Measurements from ENCODE around the gene PSEN1.
"Not testable (repeated sequence)": the region's sequence is repeated elsewhere in the genome, so short reads cannot be mapped to it uniquely, and the experiment has no call there.

DNA sequence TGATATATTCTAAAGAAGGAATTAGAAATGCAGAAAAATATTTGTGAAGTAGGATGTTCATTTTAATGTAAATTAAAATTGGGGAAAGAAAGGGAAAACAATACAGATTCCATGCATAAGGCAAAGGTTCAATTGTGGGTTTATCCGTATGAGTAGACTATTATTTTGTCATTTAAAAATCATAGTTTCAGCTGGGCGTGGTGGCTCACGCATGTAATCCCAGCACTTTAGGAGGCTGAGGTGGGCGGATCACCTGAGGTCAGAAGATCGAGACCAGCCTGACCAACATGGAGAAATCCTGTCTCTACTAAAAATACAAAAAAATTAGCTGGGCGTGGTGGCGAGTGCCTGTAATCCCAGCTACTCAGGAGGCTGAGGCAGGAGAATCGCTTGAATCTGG lies 44.7 kb downstream of the PSEN1 start:
- TF ChIP-seq, protein P1, sequence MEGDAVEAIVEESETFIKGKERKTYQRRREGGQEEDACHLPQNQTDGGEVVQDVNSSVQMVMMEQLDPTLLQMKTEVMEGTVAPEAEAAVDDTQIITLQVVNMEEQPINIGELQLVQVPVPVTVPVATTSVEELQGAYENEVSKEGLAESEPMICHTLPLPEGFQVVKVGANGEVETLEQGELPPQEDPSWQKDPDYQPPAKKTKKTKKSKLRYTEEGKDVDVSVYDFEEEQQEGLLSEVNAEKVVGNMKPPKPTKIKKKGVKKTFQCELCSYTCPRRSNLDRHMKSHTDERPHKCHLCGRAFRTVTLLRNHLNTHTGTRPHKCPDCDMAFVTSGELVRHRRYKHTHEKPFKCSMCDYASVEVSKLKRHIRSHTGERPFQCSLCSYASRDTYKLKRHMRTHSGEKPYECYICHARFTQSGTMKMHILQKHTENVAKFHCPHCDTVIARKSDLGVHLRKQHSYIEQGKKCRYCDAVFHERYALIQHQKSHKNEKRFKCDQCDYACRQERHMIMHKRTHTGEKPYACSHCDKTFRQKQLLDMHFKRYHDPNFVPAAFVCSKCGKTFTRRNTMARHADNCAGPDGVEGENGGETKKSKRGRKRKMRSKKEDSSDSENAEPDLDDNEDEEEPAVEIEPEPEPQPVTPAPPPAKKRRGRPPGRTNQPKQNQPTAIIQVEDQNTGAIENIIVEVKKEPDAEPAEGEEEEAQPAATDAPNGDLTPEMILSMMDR (conservative IDR thresholded peaks at IDR 0.05; ENCODE audit: low read depth in 2 of 2) = not testable (repeated sequence)
- TF ChIP-seq POLR2AphosphoS5 (IDR thresholded peaks at IDR 0.05; ENCODE audit: low read depth); EZH2 (IDR thresholded peaks at IDR 0.05; ENCODE audit: low read depth, unreplicated experiment); EZH2phosphoT487 (IDR thresholded peaks at IDR 0.05; ENCODE audit: unreplicated experiment); CREB1 (CRISPR knock-in tag; IDR thresholded peaks at IDR 0.05; ENCODE audit: low read depth): not testable (repeated sequence)
- TF ChIP-seq, protein P2, sequence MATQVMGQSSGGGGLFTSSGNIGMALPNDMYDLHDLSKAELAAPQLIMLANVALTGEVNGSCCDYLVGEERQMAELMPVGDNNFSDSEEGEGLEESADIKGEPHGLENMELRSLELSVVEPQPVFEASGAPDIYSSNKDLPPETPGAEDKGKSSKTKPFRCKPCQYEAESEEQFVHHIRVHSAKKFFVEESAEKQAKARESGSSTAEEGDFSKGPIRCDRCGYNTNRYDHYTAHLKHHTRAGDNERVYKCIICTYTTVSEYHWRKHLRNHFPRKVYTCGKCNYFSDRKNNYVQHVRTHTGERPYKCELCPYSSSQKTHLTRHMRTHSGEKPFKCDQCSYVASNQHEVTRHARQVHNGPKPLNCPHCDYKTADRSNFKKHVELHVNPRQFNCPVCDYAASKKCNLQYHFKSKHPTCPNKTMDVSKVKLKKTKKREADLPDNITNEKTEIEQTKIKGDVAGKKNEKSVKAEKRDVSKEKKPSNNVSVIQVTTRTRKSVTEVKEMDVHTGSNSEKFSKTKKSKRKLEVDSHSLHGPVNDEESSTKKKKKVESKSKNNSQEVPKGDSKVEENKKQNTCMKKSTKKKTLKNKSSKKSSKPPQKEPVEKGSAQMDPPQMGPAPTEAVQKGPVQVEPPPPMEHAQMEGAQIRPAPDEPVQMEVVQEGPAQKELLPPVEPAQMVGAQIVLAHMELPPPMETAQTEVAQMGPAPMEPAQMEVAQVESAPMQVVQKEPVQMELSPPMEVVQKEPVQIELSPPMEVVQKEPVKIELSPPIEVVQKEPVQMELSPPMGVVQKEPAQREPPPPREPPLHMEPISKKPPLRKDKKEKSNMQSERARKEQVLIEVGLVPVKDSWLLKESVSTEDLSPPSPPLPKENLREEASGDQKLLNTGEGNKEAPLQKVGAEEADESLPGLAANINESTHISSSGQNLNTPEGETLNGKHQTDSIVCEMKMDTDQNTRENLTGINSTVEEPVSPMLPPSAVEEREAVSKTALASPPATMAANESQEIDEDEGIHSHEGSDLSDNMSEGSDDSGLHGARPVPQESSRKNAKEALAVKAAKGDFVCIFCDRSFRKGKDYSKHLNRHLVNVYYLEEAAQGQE (IDR thresholded peaks at IDR 0.05; ENCODE audit: unreplicated experiment) = not testable (repeated sequence)
- TF ChIP-seq, protein P3, sequence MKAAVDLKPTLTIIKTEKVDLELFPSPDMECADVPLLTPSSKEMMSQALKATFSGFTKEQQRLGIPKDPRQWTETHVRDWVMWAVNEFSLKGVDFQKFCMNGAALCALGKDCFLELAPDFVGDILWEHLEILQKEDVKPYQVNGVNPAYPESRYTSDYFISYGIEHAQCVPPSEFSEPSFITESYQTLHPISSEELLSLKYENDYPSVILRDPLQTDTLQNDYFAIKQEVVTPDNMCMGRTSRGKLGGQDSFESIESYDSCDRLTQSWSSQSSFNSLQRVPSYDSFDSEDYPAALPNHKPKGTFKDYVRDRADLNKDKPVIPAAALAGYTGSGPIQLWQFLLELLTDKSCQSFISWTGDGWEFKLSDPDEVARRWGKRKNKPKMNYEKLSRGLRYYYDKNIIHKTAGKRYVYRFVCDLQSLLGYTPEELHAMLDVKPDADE (IDR thresholded peaks at IDR 0.05) = not testable (repeated sequence)
